Stimulated activated CD8-positive, alpha-beta memory T cell treated with anti-CD3 and anti-CD28 coated beads, Interleukin-12 subunit alpha, Interleukin-12 subunit beta, amount 100 ng/mL, for 24 hours (primary cell): Measurements from ENCODE around the gene CLIC3.

Source experiments
- DNase-seq: peaks from one replicate; pipeline ENCODE4 v3.0.0-alpha.2; 2020; ENCODE audit errors: extremely low read depth

CLIC3 gene

DNA sequence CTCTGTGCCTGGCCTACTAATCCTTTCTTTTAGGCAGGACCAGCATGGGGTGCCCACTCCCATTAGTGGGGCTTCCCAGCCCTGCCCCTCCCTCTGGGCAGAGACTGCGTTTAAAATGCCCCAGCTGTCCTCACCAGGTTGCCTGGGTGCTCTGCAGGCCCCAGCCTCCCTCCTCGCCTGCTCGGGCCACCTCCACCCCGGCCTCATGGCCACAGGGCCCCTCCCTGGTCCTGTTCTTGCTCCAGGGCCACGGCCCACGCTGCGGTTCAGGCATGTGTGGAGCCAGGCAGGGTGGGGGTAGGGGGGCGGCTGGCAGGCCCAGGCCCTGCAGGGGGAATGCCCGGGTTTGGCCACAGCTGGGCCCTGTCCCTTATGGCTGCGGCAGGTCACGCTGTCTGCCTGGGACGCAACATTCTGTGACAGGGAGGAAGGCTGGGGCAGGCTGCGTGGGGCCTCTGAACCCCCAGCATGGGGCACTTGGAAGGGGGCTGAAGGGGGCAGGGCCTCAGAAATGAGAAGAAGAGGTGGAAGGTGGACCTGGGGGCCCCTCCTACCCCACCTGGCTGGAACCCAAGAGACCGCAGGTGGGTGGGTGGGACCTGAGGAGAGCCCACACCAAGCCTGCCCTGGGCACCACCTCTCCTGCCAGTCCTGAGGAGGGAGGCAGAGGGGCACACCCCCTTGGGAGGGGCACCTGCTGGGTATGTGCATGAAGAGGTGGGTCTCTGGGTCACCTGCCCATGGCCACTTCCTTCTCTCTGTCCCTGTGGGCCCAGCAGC lies 44.6 kb downstream of the CLIC3 start, which contains the start of gene LCN12:
Gene LCN12 (plus strand): TSS at position 733 of the 780 bp plus-strand sequence. CDS start 55 bp downstream, outside the sequence.
- DNase-seq: no peak

DNA sequence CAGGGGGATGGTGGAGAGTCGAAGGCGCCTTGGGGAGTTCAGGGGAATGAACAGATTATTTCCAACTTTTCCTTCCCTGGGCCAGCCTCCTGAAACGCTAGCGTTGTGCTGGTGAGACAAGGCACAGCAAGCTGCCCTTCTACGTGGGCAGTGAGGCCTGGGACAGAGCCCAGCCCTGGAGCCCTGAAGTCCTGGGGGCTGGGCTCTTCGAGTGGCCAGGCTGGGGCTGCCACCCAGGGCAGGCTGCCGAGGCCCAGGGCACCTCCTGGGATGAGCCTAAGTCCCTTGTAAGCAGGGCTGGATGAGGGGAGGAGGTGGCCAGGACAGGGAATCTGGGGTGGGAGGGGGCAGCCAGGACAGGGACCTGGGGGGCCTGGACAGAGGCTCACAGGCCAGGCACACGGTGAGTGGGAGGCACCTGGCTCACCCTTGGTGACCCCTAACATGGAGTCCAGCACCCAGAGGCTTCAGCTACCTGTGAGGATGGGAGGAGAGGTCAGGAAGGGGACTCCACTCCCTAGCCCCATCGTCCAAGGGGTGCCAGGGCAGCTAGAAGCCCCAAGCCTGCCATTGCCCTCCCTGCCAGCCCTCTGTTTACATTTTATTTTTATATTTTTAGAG lies 45.6 kb downstream of the CLIC3 start:
- no peak for DNase-seq

- peak; percentile 92 for DNase-seq
Measured at GRCh38 chr9:136949817-136950655, 46.3 kb downstream of the CLIC3 start.

DNA sequence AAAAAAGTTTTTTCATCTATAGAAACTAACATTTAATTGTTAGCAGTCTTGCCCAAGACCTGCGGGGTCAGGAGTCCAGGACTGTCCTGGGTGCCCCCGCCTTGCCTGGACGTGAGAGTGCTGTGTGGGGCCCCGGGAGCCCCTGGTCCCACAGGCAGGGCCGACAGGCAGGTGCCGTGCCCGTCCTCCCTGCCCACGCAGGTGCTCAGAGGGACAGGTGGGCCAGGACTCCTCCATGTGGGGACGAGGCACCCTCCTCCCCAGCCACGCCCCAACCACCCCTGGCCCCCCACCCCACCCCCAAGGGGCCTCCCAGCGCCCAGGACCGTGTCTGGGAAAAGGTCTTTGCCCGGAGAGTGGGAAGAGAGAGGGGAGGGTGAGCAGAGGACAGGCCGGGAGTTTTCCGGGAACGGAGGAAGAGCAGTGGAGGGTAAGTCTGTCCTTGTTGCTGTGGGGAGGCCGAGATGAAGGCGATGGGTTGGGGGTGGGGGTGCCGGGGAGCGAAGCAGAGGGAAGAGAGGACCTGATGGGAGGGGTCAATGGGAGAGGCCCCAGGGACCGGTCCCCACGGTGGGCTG lies 47.0 kb downstream of the CLIC3 start:
- no peak for DNase-seq

- no peak for DNase-seq
Measured at GRCh38 chr9:136947955-136948510, 48.3 kb downstream of the CLIC3 start.

GRCh38 chr9:136947028-136947891 lies 49.1 kb downstream of the CLIC3 start:
- no peak for DNase-seq

DNA sequence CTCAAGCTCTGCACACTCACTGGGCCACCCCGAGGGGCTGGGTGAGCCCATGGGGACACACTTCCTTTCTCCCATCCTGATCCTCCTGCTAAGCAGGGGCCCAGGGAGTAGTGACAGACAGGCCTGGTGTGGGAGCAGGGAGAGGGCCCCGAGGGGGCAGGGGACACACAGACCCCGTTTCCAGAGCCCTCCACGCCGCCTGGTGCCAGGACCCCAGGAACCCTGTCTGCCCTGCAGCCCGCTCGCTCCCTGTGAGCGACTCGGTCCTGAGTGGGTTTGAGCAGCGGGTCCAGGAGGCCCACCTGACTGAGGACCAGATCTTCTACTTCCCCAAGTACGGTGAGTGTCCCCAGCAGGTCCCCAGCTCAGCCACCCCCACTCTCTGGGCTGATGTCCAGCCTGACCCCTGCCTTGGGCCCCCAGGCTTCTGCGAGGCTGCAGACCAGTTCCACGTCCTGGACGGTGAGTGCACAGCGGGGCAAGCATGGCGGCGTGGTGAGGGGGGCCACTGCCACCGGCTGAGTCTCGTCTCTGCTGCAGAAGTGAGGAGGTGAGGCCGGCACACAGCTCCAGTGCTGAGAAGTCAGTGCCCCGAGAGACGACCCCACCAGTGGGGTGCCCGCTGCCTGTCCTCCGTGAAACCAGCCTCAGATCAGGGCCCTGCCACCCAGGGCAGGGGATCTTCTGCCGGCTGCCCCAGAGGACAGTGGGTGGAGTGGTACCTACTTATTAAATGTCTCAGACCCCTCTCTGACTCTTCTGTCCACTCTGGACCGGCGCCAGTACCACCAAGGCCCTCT lies 49.9 kb downstream of the CLIC3 start:
- DNase-seq: no peak

- DNase-seq: no peak
Measured at GRCh38 chr9:136945333-136946227, 50.8 kb downstream of the CLIC3 start.
